SU-DHL-6 (cell line): ENCODE results near the gene FIZ1.

Experiments used
- H2AFZ ChIP-seq: fragments of 200-600 bp; sonication (generic); 2 replicates; pipeline ENCODE4 v1.6.1; 2014; ENCODE audit warnings: low read depth, mild to moderate bottlenecking, moderate library complexity, mixed read lengths, antibody characterized with exemption, low read length; ENCODE audit not compliant: severe bottlenecking
- H3F3A ChIP-seq: fragments of 200-600 bp; shearing (Covaris generic); 2 replicates; pipeline ENCODE4 v1.6.0; 2016; ENCODE audit warnings: antibody characterized with exemption, mild to moderate bottlenecking; ENCODE audit not compliant: insufficient read depth
- H3K27ac ChIP-seq: fragments of 200-600 bp; sonication (generic); 2 replicates; pipeline ENCODE4 v1.5.1; 2016; ENCODE audit warnings: low read depth, mild to moderate bottlenecking, low read length, moderate library complexity, mixed read lengths
- H3K27me3 ChIP-seq: fragments of 200-600 bp; sonication (generic), shearing (Covaris generic); 2 replicates; pipeline ENCODE4 v1.6.0; 2014; ENCODE audit warnings: mild to moderate bottlenecking, low read length
- H3K36me3 ChIP-seq: fragments of 200-600 bp; sonication (generic); 2 replicates; pipeline ENCODE4 v1.6.1; 2014; ENCODE audit warnings: mild to moderate bottlenecking, low read length, mixed read lengths
- H3K4me2 ChIP-seq: fragments of 300-600, 200-600 bp; shearing (Covaris generic), sonication (generic); 2 replicates; pipeline ENCODE4 v1.6.0; 2014; ENCODE audit warnings: low read length, low read depth, mild to moderate bottlenecking; ENCODE audit not compliant: poor library complexity, severe bottlenecking
- H3K4me3 ChIP-seq: fragments of 200-600 bp; sonication (generic); 2 replicates; pipeline ENCODE4 v1.5.1; 2014; ENCODE audit warnings: antibody characterized with exemption, low read length, mild to moderate bottlenecking, mixed read lengths; ENCODE audit not compliant: insufficient read depth, poor library complexity, severe bottlenecking
- H3K79me2 ChIP-seq: fragments of 200-600 bp; sonication (generic); 2 replicates; pipeline ENCODE4 v1.6.1; 2014; ENCODE audit warnings: mild to moderate bottlenecking, low read length, moderate library complexity; ENCODE audit not compliant: insufficient read depth
- H3K9ac ChIP-seq: fragments of 200-600 bp; sonication (generic); 2 replicates; pipeline ENCODE4 v1.7.0; 2014; ENCODE audit warnings: mild to moderate bottlenecking, low read length
- H3K9me2 ChIP-seq: fragments of 200-600 bp; sonication (generic); replicated peaks from 2 replicates; pipeline ENCODE4 v1.6.1; 2014; ENCODE audit warnings: low read length; ENCODE audit not compliant: insufficient read depth
- H3K9me3 ChIP-seq: fragments of 200-600 bp; sonication (generic); 2 replicates; pipeline ENCODE4 v1.6.1; 2014; ENCODE audit warnings: low read length, mixed read lengths; ENCODE audit not compliant: insufficient read depth
- H4K20me1 ChIP-seq: fragments of 200-600 bp; sonication (generic); 2 replicates; pipeline ENCODE4 v1.6.1; 2014; ENCODE audit warnings: low read depth, mild to moderate bottlenecking, antibody characterized with exemption, low read length, moderate library complexity, mixed read lengths
- EZH2phosphoT487 ChIP-seq: fragments of 200-600 bp; sonication (generic), shearing (Covaris generic); conservative IDR thresholded peaks from 2 replicates; pipeline ENCODE4 v1.6.1; 2018; ENCODE audit warnings: mild to moderate bottlenecking, antibody characterized with exemption, low read length, moderate library complexity, mixed read lengths
- TF ChIP-seq, protein P1 (sequence below): fragments of 200-600 bp; sonication (generic); IDR thresholded peaks from one replicate; pipeline ENCODE4 v1.5.1; 2017; ENCODE audit warnings: antibody characterized with exemption, mild to moderate bottlenecking, low read length, moderate library complexity; ENCODE audit not compliant: insufficient read depth, poor library complexity, severe bottlenecking

The FIZ1 gene

GRCh38 chr19:55624109-55625003, 25.0 kb upstream of the FIZ1 start, which contains the start of gene ZNF784:
Gene ZNF784, minus strand, starts transcription at chr19:55624566. Its CDS starts 5 bp downstream, at chr19:55624561.
- H4K20me1 ChIP-seq, result no peaks in the 10 kb centered on the region
- H2AFZ ChIP-seq, result peak within 1 kb of the TSS; percentile 54
- H3K79me2 ChIP-seq, result no peaks in the 10 kb centered on the region
- TF ChIP-seq, protein P1, sequence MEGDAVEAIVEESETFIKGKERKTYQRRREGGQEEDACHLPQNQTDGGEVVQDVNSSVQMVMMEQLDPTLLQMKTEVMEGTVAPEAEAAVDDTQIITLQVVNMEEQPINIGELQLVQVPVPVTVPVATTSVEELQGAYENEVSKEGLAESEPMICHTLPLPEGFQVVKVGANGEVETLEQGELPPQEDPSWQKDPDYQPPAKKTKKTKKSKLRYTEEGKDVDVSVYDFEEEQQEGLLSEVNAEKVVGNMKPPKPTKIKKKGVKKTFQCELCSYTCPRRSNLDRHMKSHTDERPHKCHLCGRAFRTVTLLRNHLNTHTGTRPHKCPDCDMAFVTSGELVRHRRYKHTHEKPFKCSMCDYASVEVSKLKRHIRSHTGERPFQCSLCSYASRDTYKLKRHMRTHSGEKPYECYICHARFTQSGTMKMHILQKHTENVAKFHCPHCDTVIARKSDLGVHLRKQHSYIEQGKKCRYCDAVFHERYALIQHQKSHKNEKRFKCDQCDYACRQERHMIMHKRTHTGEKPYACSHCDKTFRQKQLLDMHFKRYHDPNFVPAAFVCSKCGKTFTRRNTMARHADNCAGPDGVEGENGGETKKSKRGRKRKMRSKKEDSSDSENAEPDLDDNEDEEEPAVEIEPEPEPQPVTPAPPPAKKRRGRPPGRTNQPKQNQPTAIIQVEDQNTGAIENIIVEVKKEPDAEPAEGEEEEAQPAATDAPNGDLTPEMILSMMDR, result no peak
- no peak for TF ChIP-seq EZH2phosphoT487
- H3K9me2 ChIP-seq, result no peaks in the 10 kb centered on the region
- H3K36me3 ChIP-seq, result no peaks in the 10 kb centered on the region
- peak within 1 kb of the TSS; percentile 47 for H3K4me3 ChIP-seq
- no peaks in the 10 kb centered on the region for H3K9me3 ChIP-seq
- H3K27ac ChIP-seq, result peak within 1 kb of the TSS; percentile 70
- peak within 1 kb of the TSS; percentile 44 for H3K9ac ChIP-seq
- H3K27me3 ChIP-seq, result no peaks in the 10 kb centered on the region
- peak within 1 kb of the TSS; percentile 61 for H3K4me2 ChIP-seq
- H3F3A ChIP-seq, result peaks cover 16% of the 10 kb centered on the region

GRCh38 chr19:55623561-55623960, 24.2 kb upstream of the FIZ1 start:
- peaks cover 20% of the 10 kb centered on the region for H3F3A ChIP-seq
- no peak overlapping the region for H3K9ac ChIP-seq
- H3K4me2 ChIP-seq, result peak overlapping the region; percentile 33
- no peak overlapping the region for H3K27ac ChIP-seq
- H3K27me3 ChIP-seq, result no peaks in the 10 kb centered on the region
- no peaks in the 10 kb centered on the region for H3K79me2 ChIP-seq
- H3K4me3 ChIP-seq, result peak overlapping the region; percentile 47
- H4K20me1 ChIP-seq, result no peaks in the 10 kb centered on the region
- TF ChIP-seq EZH2phosphoT487, result no peak
- TF ChIP-seq, protein P1, result no peak
- no peaks in the 10 kb centered on the region for H3K9me2 ChIP-seq
- no peaks in the 10 kb centered on the region for H3K9me3 ChIP-seq
- H3K36me3 ChIP-seq, result no peaks in the 10 kb centered on the region
- no peak overlapping the region for H2AFZ ChIP-seq

- Histone ChIP-seq H3K36me3 (no peaks in the 10 kb centered on the region), H3K9ac (no peak overlapping the region), H3K9me2 (no peaks in the 10 kb centered on the region), H3K4me3 (no peak overlapping the region), H3K27ac (no peak overlapping the region), H3F3A (peaks cover 20% of the 10 kb centered on the region), H4K20me1 (no peaks in the 10 kb centered on the region), H2AFZ (no peak overlapping the region), H3K79me2 (no peaks in the 10 kb centered on the region), H3K4me2 (no peak overlapping the region), H3K9me3 (no peaks in the 10 kb centered on the region), H3K27me3 (no peaks in the 10 kb centered on the region)
- TF ChIP-seq, protein P1, result no peak
- TF ChIP-seq EZH2phosphoT487, result no peak
Observed at GRCh38 chr19:55623130-55623529, 23.8 kb upstream of the FIZ1 start.
